Measurements from ENCODE around the gene SRC.

DNA sequence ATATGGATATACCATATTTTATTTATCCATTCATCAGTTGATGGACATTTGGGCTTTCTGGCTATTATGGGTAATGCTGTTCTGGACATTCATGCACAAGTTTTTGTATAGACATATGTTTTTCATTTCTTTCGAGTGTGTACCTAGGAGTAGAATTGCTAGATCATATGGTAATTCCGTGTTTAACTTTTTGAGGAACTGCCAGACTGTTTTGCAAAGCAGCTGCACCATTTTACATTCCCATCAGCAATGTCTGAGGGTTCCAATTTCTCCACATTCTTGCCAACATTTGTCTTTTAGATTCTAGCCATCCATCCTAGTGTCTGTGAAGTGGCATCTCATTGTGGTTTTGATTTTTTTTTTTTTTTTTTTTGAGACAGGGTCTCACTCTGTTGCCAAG, 20.8 kb downstream of the SRC start:
- TF ChIP-seq POLR2A (IDR thresholded peaks at IDR 0.05; ENCODE audit: low read depth, low read length) = no peak
- no peak for TF ChIP-seq TAF1 (IDR thresholded peaks at IDR 0.05; ENCODE audit: low read depth, low read length)
- no peak for TF ChIP-seq POLR2AphosphoS5 (IDR thresholded peaks at IDR 0.05; ENCODE audit: low read depth, low read length)
- TF ChIP-seq SPI1 (IDR thresholded peaks at IDR 0.05; ENCODE audit: low read depth, low read length) = peak; percentile 73
- TF ChIP-seq POU2F2 (IDR thresholded peaks at IDR 0.05; ENCODE audit: low read depth, low read length) = no peak
